GM21825 (cell line): ENCODE data around the gene EPB41L1.
"Not testable (repeated sequence)": the region's sequence is repeated elsewhere in the genome, so short reads cannot be mapped to it uniquely, and the experiment has no call there.

Source experiments
- ATAC-seq: cut with Tn5 transposase; IDR thresholded peaks from one replicate; pipeline ENCODE4 v1.9.1; 2021; ENCODE audit warnings: mild to moderate bottlenecking, moderate library complexity; ENCODE audit not compliant: unreplicated experiment

EPB41L1 gene

DNA sequence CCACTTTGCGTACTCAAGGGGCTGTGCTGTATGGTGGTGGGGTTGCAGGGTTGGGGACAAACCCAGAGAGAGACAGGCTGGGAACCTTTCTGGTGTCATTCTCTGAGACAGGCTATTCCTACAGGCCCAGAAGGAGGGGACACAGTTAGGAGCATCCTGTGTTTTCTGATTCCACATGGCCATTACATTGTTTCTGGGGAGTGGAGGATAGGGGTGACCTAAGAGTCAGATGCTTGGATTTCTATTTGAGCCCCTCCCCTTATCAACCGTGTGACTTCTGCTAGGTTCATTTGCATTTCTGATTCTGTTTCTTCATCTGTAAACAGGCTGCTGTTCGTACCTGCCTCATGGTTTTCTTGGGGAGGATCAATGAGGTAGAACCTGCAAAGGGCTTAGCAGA lies 29.4 kb upstream of the EPB41L1 start:
- no peak for ATAC-seq

DNA sequence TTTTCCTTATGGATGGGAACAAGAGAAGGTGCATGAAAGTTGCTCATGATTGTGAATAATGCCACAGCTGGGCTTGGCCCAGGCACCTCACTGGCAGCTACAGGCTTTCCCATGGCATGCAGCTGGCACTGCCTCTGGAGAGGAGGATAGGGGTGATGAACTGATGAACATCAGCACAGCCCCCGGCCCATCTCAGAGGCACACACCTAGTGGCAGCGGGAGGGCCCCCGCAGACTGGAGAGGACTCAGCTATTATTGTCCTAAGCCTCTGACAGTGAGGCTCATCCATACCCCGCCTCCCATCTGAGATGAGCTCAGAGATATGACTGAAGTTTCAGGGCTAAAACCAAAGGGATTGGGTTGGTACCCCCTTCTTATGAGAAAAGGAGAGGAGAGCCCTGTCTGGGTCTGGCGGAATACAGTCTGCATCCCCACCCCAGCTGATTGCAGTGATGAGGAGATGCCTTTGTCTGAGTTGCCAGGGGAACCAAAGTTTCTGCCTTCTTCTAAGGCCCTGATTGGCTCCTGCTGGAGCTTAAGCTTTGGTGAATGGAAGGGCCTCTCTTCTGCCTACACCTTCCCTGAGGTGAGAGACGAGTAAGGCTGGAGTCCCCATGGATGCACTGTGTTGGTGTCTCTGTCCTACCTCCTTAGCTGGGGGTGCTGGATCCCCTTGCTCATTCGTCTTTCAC lies 27.6 kb upstream of the EPB41L1 start:
- no peak for ATAC-seq

DNA sequence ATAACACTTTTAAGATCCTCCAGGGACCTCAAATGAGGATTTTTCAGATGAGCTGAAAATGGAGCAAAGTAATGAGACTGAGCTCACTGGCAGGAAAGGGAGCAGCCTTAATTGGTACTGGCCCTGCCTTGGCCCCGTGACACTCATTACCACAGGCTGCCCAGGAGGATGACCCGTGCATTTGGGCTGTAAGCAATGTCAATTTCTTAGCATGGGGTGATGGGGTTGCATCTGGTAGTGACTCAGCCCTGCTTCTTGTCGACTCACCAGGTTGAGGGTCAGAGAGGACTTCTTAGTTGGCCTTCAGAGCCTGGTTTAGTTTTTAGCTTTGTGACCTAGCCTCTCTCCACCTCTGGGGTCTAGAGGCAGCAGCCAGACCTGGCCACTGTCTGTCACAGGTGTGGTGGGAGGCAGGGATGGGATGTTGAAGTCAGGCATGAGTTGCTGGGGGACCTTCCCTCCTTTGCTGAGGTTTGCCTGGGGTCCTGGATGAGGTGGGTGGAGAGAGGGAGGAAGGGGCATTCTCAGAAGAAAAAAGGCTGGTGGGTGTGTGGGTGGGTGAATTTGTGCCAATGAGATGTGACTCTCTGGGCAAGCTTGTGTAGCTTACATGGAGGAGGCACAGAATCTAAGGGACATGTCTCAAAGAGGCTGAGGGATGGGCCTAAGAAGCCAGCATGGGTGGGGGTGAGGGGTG lies 25.9 kb upstream of the EPB41L1 start:
- no peak for ATAC-seq

DNA sequence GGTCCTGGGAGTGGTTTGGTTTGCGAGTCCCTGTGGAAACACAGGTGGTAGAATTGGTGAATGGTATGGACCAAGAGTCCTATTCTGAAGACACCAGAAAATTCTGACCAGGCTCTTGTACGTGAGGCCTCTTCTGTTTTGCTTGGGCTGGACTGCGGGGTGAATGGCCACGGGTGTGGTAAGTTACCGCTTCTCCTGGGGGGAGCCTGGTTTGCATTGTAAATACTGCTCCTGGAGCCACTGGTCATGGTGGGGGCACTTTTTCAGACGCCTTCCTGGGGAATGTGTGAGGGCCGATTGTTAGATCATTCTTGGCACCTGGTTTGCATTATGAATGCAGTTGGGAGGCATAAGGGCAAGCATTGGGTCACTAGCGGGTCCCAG lies 25.4 kb upstream of the EPB41L1 start:
- no peak for ATAC-seq

DNA sequence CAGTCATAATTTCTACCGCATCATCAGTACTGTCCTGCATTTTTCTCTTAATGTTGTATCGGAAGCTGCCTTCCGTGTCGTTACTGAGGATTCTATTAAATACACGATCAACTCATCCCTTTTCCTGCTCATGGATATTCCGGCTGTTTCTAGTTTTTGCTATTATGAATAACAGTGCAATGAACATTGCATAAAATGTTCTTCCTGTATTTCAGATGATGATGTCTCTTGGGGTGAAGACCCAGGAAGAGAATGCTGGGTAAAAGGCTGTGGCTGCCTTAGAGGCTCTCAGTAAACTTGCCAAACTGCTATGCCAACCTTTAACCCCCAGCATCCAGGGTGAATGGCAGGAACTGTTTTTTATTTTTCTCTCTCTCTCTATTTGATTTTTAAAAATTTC lies 24.1 kb upstream of the EPB41L1 start:
- ATAC-seq: no peak

DNA sequence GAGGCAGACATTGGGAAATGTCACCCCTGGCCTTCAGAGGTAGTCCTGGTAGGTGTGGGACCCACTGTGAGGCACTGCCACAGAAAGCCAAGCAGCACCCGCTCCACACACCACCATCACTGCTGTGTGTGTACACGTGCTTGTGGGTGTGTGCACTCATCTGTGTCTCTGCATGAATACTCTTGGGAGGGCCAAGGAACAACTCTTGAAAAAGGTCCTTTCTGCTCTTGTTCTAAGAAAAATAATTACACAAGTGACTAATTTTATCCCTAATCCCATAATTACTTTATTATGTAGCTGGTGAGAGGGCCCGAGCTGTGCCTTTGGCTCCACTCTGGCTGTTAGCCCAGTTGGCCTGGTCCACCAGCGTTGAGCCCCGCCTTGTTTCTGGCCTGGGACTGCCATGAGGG lies 21.7 kb upstream of the EPB41L1 start:
- ATAC-seq: no peak

DNA sequence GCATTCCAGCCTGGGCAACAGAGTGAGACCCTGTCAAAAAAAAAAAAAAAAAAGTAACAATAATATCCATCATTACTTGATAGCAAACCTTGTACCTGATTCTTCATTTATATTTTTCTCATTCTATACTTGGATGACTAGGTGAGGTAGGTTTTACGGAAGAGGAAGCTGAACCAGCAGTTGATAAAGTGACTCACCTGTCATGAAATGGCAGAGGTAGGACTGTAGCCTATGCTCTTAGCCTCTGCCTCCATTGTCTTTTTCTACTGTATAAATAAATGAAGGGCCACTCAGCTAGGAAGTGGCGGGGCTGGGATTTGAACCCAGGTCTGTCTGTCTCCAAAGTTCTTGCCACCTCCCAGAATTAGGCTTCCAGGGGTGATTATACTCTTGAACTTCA lies 20.7 kb upstream of the EPB41L1 start:
- ATAC-seq: no peak

DNA sequence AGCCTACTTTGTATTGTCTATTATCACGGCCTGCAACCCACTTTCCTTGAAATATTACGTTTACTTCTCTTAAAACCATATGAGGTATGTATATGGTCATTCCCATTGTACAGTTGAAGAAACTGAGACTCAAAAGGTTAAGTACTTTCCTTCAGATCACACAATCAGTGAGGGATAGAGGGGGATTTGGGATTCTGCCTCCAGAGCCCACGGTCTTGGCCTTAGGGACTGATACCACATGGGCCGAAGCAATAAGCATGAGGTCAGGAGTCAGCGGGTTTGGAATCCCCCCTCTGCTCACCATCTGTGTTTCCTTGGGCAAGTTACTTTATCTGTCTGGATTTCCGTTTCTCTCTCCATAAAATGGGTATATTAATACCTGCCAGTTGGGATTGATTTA lies 19.4 kb upstream of the EPB41L1 start:
- ATAC-seq: no peak

DNA sequence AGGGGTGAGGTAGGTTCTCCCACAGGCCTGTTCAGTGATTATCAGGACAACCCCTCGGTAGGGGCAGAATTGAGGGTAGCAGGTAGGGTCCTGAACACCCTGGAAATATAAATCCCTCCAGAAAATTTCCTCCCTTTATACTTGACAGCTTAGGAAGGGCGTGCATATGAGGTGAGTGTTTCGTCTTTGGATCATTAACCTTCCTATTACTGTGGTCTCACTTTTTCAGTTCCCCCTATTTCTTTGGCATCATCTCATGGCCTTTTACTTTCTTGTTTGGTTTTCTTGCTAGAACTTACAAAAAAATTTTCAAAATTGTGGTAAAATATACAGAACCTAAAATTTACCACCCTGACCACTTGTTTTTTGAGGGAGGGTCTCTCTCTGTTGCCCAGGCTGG lies 18.7 kb upstream of the EPB41L1 start:
- ATAC-seq: no peak

DNA sequence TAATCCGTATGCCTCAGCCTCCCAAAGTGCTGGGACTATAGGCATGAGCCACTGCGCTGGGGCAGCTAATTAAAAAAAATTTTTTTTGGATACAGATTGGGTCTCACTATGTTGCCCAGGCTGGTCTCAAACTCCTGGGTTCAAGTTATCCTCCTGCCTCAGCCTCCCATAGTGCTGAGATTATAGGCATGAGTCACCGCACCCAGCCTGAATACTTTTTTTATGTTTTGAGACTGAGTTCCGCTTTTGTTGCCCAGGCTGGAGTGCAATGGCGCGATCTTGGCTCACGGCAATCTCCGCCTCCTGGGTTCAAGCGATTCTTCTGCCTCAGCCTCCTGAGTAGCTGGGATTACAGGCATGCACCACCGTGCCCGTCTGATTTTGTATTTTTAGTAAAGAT lies 17.2 kb upstream of the EPB41L1 start:
- not testable (repeated sequence) for ATAC-seq

DNA sequence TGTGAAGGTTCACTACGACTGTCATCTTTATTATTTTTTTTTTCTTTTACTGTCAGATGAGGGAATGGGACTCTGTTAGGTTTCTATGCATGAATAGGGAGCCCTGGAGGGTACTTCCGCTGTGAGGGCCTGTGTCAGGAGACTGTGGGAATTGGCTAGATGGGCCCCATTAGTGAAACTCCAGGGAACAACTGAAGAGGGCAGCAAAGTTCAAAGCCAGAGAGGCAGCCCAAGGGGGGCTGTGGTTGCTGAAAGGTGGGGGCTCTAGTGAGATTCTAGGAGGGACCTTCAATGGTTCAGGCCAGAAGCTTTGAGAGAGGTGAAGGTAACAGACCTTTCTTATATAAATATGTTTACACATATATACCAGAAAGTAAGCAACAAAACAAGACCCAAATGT lies 13.2 kb upstream of the EPB41L1 start:
- ATAC-seq: no peak

DNA sequence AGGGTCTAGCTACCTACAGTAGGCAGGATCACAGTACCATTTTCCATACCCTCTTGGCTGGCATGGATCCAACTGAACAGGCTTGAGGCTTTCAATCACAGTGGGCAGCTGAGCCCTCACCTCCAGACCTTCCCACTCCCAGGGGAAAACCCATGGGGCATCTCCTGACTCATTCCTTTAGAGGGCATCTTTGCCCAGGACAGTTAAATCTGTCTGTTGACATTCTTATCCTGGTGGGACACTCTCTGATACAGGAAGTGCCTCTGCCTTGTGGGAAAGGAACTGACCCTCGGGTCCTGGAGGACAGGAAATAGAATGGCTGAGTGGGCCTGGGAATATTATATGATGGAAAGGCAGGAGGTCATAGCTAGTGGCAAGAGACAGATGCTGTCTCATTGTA lies 10.2 kb upstream of the EPB41L1 start:
- ATAC-seq: no peak

DNA sequence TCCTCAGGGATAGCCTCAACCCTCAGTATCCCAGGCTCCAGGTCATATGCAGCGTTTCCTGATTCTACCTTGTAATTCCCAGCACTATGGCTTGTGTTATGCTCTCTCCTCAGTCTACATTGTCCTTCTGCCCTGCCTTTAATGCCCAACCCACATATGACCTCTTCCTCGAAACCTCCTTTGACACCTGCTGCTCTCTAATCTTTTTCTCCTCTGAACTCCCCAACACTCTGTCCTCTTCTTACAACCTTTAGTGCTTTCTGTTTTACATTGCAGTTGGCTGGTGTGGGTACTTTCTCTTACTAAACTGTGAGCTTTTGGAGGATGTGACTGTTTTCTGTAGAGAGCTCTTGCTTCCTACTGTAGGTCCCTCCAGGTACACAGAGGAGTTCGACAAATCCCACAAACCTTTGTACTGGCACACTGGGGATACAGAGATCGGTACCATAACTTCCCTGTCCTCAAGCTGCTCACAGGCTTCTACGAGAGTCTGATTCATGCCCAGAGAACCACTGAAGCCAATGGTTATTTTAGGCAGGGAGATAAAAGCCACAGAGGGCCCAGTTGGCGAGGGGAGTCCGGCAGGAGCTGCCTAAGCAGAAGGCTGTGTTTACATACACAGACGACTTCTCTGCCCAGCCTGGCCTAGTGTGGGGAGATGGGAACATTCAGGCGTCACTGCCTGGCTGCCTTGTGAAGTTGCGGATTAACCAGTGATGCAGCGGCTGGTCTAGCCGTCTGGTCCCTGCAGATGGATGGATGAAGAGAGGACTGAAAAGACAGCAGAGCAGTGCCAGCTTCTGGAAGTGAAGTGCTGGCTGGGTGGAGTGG lies 8.4 kb upstream of the EPB41L1 start:
- ATAC-seq: no peak

DNA sequence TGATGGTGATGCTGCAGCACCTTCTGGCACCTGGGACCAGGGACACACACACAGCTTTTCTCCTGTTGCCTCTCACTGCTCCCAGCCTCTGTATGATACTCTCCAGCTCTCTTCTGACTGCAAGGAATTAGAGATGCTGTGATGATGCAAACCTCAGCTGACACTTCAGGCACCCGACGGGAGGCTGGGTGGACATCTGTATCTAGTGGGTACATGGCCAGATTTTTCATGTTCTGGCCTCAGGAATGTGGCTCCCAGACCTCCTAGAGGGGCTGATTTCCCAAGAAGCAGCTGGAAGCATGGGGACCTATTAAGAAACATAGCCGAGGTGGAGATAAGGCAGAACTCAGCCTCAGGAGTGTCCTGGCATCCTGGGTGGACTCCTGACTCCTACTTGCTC lies 6.8 kb upstream of the EPB41L1 start:
- no peak for ATAC-seq

DNA sequence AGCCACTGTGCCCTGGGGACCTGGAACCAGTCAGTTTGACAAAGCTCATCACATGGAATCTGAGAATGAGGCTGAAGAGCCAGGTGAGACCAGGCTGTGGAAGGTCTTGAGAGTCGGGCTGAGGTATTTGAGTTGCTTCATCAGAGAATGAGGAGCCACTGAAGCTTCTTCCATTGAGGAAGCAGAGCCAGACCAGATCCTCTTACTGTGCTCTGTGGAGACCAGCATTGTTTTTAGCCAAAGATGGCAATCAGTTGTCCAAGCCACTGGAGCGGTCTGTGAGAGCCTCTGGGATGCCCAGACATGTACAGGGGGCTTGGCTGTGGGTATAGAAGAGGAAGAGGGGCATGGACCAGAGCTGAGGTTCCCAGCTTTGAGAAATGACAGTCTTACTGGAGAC lies 6.1 kb upstream of the EPB41L1 start:
- ATAC-seq: no peak

DNA sequence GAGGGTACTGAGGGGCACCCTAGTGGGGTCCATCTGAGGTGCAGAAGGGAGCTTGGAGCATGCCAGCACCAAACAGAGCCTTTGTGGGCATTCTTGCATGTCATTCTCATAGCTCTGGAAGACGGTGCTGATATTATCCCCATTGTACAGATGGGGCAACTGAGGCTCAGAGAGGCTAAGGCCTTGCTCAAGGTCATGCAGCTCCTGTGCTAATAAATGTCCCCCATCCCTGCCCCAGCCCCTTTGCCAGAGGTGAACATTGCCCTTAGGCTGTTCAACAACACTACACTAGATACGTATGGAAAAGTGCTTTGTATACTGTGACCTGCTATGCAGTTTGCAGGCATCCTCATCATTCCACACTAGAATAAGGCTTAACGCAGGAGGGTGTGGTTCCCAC lies 5.5 kb upstream of the EPB41L1 start:
- no peak for ATAC-seq

DNA sequence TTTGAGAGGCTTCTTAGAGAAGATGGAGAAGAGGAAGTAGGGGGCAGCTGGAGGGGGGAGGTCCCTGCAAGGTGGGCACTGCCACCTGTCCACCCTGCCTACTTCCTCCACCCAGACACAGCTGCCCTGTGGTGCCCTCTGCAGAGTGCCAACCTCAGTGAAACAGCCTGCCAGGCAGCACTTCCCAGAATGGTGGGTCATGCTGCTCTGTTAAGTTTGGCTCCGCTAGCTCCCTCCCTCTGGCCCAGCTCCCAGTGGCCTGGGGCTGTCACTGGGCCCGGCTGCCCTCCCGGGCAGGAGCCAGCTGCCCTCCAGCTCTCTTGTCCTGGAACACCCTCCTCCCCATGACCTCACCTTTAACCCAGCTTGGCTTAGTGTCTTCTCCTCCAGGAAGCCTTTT lies 5.1 kb upstream of the EPB41L1 start:
- no peak for ATAC-seq

DNA sequence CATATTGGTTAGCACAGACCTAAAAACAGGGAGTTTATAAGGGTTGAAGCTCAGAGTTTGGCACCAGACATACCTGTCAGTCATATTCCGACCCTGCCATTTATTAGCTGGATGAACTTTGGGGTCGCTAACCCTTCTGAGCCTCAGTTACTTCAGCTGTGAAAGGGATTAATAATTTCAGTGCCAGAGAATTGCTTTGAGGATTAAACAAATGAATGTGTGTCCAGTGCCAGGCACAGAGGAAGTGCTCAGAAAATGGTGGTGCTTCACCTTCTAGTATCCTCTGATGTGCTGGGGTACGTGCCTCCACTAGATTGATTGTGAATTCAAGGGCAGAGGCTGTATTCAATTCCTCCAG lies 4.1 kb upstream of the EPB41L1 start:
- ATAC-seq: no peak

DNA sequence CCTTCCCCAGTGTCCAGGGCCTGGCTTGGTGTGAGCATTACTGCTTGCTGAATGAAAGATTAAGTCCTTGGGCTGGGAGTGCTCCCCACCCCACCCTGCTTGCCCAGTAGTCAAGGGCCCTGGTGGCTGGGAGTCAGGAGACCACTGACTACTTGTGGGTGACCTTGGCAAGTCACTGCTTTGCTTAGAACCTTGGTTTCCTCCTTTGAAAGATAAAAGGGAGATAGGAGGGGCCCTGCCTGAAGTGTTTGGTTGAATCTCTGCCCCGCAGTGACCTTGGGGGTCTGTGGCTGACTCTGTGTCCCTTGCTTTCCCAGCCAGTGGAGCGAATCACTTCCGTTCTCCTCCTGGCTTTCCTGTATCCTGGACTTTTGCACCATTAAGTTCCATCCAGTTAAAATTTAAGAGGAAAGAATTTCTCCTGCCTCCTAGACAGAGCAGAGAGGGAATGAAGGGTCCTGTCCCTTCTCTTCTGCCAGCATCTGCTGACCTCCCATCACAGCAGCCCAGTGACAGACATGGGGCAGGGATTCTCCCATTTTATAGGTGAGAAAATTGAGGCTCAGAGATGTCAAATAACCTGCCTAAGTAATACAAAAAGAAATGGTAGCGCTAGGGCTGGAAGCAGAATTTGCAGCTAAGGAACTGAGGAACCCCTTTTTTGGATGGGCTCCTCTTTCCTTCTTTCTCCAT lies 3.5 kb upstream of the EPB41L1 start:
- ATAC-seq: no peak

DNA sequence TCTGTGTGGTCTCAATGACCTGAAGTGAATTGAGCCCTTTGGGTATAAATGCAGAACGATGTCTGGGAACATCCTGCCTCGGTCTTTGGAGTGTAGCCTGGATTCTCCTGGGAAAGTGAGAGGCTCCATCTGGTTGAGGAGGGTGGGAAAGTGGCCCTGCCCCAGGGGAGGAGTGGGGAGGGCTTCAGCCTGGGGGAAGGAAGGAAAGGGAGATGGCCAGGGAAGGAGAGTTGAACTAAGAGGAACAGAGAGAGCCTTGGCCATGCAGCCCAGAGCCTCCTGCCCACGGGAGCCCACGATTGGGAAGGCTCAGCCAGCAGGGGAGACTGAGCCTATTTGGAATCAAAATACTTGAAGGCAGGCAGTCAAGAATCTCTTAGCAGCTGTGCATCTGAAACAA lies 2.3 kb upstream of the EPB41L1 start:
- no peak for ATAC-seq

DNA sequence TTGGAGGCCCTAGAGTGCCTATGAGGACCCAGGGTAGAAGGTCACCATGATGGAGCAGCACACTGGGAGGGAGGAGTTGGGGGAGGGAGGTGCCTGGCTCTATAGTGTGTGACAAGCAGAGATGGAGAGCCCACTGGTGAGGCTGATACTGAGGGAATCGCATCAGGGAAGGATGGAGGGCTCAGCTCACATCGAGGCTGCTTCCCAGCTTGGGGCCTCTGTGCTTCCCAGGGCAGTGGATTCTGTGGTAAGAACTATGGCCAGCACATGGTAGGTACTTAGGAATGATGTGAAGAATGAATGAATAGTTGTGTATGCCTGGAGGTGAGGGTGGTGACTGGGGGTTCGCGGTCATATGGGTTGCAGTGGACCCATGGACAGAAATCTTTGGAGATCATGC lies 1.3 kb upstream of the EPB41L1 start:
- no peak for ATAC-seq
